Stomach smooth muscle (tissue), 2 donors: ENCODE data around the gene BCL7C.

Source experiments
- H3K27ac ChIP-seq: one replicate; pipeline ENCODE4 v1.7.0; 2013; ENCODE audit warnings: mild to moderate bottlenecking, low read length, inconsistent platforms
- H3K27me3 ChIP-seq, 2 donors: one replicate each; pipeline ENCODE4 v1.7.0; 2013; ENCODE audit warnings: low read length in 2 of 2; ENCODE audit not compliant: insufficient read depth in 2 of 2, control insufficient read depth in 1 of 2
- H3K36me3 ChIP-seq, 2 donors: one replicate each; pipeline ENCODE4 v1.7.0; 2013; ENCODE audit warnings: low read length in 2 of 2; ENCODE audit not compliant: control insufficient read depth in 2 of 2, insufficient read depth in 2 of 2
- H3K4me1 ChIP-seq: one replicate; pipeline ENCODE4 v1.7.0; 2013; ENCODE audit warnings: low read length; ENCODE audit not compliant: control insufficient read depth, insufficient read depth
- H3K4me3 ChIP-seq, 2 donors: one replicate each; pipeline ENCODE4 v1.7.0; 2013; ENCODE audit warnings: low read length in 2 of 2
- H3K9ac ChIP-seq, 2 donors: one replicate each; pipeline ENCODE4 v1.7.0; 2013; ENCODE audit warnings: low read length in 2 of 2, mild to moderate bottlenecking in 1 of 2
- H3K9me3 ChIP-seq, 2 donors: one replicate each; pipeline ENCODE4 v1.7.0; 2013; ENCODE audit warnings: low read length in 2 of 2; ENCODE audit not compliant: control insufficient read depth in 2 of 2
- donor health status: healthy.
- donor health status: Pancreatic carcinoma.

Gene BCL7C

DNA sequence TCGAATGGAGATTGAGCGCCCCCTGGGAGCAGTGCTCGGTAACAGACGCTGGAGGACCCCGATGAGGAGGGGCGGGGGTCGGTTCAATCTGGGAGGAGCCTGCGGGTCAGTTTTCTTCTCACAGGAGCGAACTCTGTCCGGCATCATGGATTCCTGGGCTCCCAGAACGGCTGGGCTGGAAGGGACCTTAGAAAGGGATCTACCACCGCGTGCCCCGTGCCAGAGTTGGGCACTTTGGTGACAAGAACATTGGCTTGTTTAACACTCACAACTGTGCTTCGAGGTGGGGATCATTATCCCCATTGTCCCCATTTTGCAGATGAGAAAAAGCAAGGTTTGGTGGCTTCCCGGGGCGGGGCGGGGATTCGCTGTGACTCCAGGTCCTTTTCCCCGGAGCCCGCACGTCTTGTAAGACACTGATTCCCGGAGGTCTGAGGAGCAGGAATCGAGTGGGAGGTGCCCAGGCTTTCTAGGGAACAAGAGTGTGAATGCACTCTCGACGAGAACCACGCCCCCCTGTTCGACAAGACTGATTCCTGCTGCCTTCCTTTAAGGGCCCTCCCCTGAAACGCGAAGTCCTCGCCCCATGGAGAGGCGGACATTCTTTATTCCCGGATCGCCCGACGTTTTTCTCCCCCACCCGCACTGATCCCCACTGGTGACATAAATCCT is 28.0 kb upstream of the BCL7C start:
- Histone ChIP-seq H3K4me3 (peak overlapping the region; percentile 86 to 95), H3K4me1 (peaks cover 20% of the 10 kb centered on the region), H3K27me3 (no peaks in the 10 kb centered on the region), H3K9ac (peak overlapping the region; percentile 68 to 76), H3K27ac (peak overlapping the region; percentile 97), H3K36me3 (no peaks in the 10 kb centered on the region), H3K9me3 (no peaks in the 10 kb centered on the region)

DNA sequence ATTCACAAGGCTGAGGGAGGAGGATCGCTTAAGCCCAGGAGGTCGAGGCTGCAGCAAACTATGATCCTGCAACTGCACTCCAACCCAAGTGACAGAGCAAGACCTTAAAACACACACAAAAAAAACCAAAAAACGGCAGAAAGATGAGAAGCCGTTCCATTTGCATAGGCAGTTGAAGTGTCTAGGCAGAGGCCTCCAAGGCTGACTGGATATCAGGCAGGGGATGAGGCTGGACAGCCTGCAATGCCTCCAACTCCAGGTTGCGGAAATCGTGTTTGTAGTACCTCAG is 27.5 kb upstream of the BCL7C start:
- no peaks in the 10 kb centered on the region for H3K9me3 ChIP-seq
- peak overlapping the region; percentile 86 to 95 for H3K4me3 ChIP-seq
- H3K4me1 ChIP-seq, result peaks cover 20% of the 10 kb centered on the region
- no peaks in the 10 kb centered on the region for H3K27me3 ChIP-seq
- peak overlapping the region; percentile 68 to 76 for H3K9ac ChIP-seq
- peak overlapping the region; percentile 97 for H3K27ac ChIP-seq
- H3K36me3 ChIP-seq, result no peaks in the 10 kb centered on the region

DNA sequence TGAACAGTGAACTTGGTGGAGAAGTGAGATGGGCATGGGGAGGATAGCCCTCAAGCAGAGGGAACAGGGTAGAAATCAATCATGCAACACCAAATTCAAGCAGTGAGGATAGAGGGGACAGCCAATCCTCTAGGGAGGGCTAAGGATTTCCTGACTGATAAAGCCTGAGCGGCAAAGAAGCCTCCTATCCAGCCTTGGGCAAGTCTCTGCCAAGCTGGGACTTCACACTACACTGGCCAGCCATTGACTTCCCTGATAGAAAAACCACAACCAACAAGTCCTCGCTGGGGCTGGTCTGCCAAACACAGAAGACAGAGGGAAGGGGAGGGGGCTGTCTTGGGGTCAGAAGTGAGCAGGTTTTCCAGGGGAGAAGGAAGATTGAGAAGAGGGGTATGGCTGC is 27.0 kb upstream of the BCL7C start:
- Histone ChIP-seq H3K4me1 (peaks cover 20% of the 10 kb centered on the region), H3K36me3 (no peaks in the 10 kb centered on the region), H3K9me3 (no peaks in the 10 kb centered on the region), H3K27ac (no peak overlapping the region), H3K4me3 (no peak overlapping the region), H3K27me3 (no peaks in the 10 kb centered on the region), H3K9ac (no peak overlapping the region)

DNA sequence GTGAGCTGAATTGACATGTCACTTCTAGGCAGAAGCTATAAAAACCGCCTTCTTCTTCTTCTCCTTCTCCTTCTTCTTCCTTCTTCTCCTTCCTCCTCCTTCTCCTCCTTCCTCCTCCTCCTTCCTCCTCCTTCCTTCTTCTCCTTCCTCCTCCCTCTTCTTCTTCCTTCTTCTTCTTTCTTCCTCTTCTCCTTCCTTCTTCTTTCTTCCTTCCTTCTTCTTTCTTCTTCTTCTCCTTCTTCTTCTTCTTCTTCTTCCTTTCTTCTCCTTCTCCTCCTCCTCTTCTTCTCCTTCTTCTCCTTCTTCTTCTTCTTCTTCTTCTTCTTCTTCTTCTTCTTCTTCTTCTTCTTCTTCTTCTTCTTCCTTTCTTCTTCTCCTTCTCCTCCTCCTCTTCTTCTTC is 24.7 kb upstream of the BCL7C start:
- Histone ChIP-seq H3K9me3 (no peaks in the 10 kb centered on the region), H3K4me1 (peaks cover 11% of the 10 kb centered on the region), H3K27ac (no peak overlapping the region), H3K4me3 (no peak overlapping the region), H3K27me3 (no peaks in the 10 kb centered on the region), H3K9ac (no peak overlapping the region), H3K36me3 (no peaks in the 10 kb centered on the region)

DNA sequence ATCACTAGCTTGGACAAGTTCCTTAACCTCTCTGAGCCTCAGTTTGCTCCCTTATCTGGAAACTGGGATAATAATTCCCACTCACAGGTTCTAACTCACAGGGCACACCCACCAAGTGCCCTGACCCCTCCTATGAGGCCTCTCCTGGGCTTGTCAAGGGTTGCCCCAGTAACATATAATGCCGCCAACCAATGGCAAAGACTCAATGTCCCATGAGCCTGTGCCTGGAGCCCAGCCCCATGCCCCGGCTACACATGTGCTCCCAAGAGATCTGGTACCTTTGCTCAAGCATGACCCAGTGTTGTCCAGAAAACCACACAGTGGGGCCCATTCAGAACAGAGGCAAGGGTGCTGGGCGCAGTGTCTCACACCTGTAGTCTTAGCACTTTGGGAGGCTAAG is 21.0 kb upstream of the BCL7C start:
- no peak overlapping the region for H3K27ac ChIP-seq
- H3K9ac ChIP-seq, result no peak overlapping the region
- H3K4me3 ChIP-seq, result no peak overlapping the region
- H3K27me3 ChIP-seq, result no peaks in the 10 kb centered on the region
- H3K36me3 ChIP-seq, result no peaks in the 10 kb centered on the region
- no peaks in the 10 kb centered on the region for H3K4me1 ChIP-seq
- no peaks in the 10 kb centered on the region for H3K9me3 ChIP-seq

DNA sequence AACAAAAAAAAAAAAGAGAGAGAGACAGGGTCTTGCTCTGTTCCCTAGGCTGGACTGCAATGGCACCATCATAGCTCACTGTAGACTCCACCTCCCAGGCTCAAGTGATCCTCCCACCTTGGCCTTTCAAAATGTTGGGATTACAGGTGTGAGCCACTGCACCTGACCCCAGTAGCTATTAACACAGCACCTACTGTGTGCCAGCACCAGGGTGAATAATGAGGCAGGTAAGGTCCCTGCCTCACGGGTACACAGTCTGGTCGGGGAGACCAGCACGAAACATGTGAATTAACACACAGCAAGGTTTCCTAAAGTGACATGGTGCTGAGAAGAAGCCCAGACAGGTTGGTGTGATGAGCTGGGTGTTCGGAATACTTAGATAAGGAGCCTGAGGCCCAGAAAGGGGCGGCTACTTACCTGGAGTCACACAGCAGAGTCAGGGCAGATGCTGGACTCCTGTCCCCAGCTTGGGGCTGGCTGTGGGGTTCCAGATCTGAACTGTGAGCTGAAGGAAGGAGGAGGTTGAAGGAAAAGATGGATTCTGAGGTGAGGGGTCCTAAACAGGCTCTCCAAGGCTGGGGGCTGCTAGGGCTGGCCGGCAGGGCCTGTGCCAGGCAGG is 19.0 kb upstream of the BCL7C start:
- Histone ChIP-seq H3K36me3 (no peaks in the 10 kb centered on the region), H3K4me3 (no peak overlapping the region)

DNA sequence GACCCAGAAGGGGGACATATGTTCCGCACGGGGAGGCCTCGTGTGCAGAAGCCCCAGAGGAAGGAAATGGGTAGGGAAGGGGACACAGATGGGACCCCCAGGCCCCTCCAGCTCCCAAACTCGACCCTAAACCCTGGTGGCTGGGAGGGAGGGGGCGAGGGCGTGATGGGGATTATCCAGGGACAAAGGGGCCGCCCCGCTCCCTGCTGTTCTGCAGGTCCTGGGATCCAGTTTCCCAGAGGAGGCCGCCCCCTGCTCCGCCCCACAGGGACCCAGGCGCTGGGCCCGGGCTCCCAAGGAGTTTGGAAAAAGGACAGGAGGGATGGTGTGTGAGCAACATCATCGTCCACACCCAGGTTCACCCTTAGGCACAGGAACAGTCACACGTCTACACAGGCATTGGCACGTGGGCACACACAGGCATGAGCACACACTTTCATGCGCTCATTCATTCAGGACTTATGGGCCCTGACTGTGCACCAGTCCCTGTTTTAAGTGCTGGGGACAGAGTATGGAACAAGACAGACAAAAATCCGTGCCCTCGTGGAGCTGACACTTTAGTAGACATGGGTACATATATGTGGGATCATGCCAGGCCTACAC is 16.7 kb upstream of the BCL7C start:
- no peak overlapping the region for H3K27ac ChIP-seq
- H3K9ac ChIP-seq, result no peak overlapping the region
- no peaks in the 10 kb centered on the region for H3K4me1 ChIP-seq

More for the DNA sequence above, 19.0 kb upstream of the BCL7C start:
- Histone ChIP-seq H3K9me3 (no peaks in the 10 kb centered on the region), H3K9ac (no peak overlapping the region), H3K27me3 (no peaks in the 10 kb centered on the region), H3K4me1 (no peaks in the 10 kb centered on the region), H3K27ac (no peak overlapping the region)

DNA sequence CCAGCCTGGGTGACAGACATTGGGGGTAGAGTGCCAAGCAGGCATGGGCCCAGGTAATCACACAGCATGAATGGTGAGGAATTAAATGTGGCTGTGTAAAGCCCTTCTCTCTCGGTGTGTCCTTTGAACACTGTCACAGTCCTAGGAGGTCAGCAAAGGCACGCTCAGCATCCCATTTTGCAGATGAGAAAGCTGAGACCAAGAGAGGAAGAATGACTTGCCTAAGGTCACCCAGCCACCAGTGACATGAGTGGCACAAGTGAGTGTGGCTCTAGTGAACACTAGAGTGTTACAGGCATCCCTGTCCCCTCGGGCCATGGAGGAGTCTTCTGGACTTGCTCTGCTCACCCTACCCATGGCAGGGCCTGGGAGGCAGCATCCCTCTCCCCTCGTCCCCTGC is 13.2 kb upstream of the BCL7C start:
- H3K36me3 ChIP-seq, result peaks cover 0 to 3% of the 10 kb centered on the region in 2 donors
- H3K4me3 ChIP-seq, result no peak overlapping the region
- no peak overlapping the region for H3K27ac ChIP-seq
- H3K9ac ChIP-seq, result no peak overlapping the region
- no peaks in the 10 kb centered on the region for H3K27me3 ChIP-seq
- H3K9me3 ChIP-seq, result no peaks in the 10 kb centered on the region
- H3K4me1 ChIP-seq, result peaks cover 8% of the 10 kb centered on the region

More for the DNA sequence above, 16.7 kb upstream of the BCL7C start:
- Histone ChIP-seq H3K36me3 (peaks cover 0 to 3% of the 10 kb centered on the region in 2 donors), H3K27me3 (no peaks in the 10 kb centered on the region), H3K4me3 (no peak overlapping the region), H3K9me3 (no peaks in the 10 kb centered on the region)

DNA sequence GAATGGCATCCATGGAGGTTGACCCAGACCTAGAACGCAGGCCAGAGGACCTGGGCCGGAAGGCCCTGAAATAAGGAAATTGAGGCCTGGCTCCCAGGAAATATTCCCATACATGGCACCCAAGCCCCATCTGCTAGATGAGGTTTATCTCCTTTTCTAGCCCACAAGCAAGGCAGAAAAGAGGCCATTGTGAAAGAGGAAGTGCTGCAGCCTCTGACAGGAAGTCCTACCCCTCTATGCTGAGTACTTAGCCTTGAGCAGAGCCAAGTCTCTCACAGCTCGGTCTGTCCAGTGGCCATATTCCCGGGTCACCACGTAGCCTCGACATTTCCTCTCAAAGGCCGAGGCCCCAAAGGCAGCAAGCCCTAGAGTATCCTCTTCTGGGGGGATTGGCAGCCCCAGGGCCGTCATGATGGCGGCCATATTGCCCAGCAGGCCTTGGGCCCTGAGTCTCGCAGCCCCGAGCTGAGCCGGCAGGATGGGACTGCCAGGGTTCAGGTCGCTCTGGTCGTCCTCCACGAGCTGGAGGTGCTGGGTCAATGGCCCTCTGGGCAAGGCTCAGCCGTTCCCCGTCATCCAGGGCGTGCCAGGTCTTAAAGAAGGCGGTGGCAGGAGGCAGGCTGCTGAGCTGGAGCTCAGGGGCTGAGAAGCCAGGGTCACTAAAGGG is 10.4 kb upstream of the BCL7C start:
- Histone ChIP-seq H3K4me3 (no peak overlapping the region), H3K9me3 (no peaks in the 10 kb centered on the region), H3K36me3 (peaks cover 3% of the 10 kb centered on the region in 2 donors), H3K27me3 (no peaks in the 10 kb centered on the region), H3K4me1 (peaks cover 15% of the 10 kb centered on the region), H3K9ac (no peak overlapping the region), H3K27ac (peak overlapping the region; percentile 46)

DNA sequence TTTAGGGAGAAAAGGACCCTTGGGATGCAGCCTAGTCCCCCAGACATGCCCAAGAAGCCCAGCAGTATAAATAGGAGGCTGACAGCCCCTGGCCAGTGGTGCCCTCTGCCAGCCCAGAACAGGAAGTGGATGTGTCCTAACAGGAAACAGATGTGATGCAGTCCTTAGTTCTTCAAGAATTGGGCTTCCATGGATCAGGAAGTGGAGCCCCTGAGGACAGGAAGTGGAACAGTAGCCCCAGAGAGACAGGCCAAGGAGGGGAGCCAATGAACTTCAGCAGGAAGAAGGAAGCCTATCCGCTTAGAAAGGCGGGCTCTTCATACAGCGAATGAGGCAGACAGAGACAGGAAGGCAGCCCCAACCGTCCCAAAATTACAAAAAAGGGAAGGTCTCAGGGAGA is 9.7 kb upstream of the BCL7C start:
- H3K4me1 ChIP-seq, result peaks cover 15% of the 10 kb centered on the region
- peak overlapping the region; percentile 46 for H3K27ac ChIP-seq
- no peaks in the 10 kb centered on the region for H3K9me3 ChIP-seq
- H3K9ac ChIP-seq, result no peak overlapping the region
- H3K27me3 ChIP-seq, result no peaks in the 10 kb centered on the region
- no peak overlapping the region for H3K4me3 ChIP-seq
- peaks cover 3% of the 10 kb centered on the region in 2 donors for H3K36me3 ChIP-seq
